H1 (cell line): ENCODE results near the gene NR2E1. TPM values are rescaled to one million over a fixed set of nuclear protein-coding genes. Genes with fewer than 3 reads are reported as not detected.

Experiments
- CTCF ChIA-PET: fragments of 300-600 bp; sonication (Branson Sonifier 250); formaldehyde crosslinking; loops from one replicate; lab custom pipeline; 2021; ENCODE audit not compliant: partially characterized antibody; lab: Charles Lee
- POLR2A ChIA-PET: fragments of 300-600 bp; sonication (Branson Sonifier 250); formaldehyde crosslinking; loops from one replicate; lab custom pipeline; 2021; ENCODE audit warnings: inconsistent platforms; ENCODE audit not compliant: partially characterized antibody; lab: Charles Lee
- DNase-seq, 2 experiments: peaks; one replicate each; pipeline versions ENCODE4 v3.0.0 to v3.0.0-alpha.2; 2010 to 2022; ENCODE audit warnings: low spot score in 2 of 2, low read depth in 1 of 2, mixed read lengths in 1 of 2
- FAIRE-seq: peaks from 2 replicates; lab custom pipeline; 2011; peaks lifted over from hg19 to GRCh38; lab: Jason Lieb, UNC
- H2AFZ ChIP-seq: 2 replicates; pipeline ENCODE4 v1.8.1; 2012; ENCODE audit warnings: low read length, inconsistent platforms
- H2AK5ac ChIP-seq: 2 replicates; pipeline ENCODE4 v1.6.1; 2013; ENCODE audit warnings: low read depth, low read length
- H2BK120ac ChIP-seq: replicated peaks from 2 replicates; pipeline ENCODE3; 2013; ENCODE audit warnings: low read depth, low read length, inconsistent platforms
- H2BK12ac ChIP-seq: 2 replicates; pipeline ENCODE4 v1.6.1; 2013; ENCODE audit warnings: low read depth, low read length
- H2BK15ac ChIP-seq: 2 replicates; pipeline ENCODE4 v1.6.1; 2013; ENCODE audit warnings: low read length
- H2BK20ac ChIP-seq: 2 replicates; pipeline ENCODE4 v1.6.1; 2013; ENCODE audit warnings: low read length
- H2BK5ac ChIP-seq: 2 replicates; pipeline ENCODE4 v1.6.1; 2013; ENCODE audit warnings: low read depth, low read length
- H3K14ac ChIP-seq: 2 replicates; pipeline ENCODE4 v1.6.1; 2013; ENCODE audit warnings: inconsistent platforms; ENCODE audit not compliant: insufficient read length
- H3K18ac ChIP-seq: 2 replicates; pipeline ENCODE4 v1.6.1; 2013; ENCODE audit warnings: low read length; ENCODE audit errors: extremely low read depth
- H3K23ac ChIP-seq: 2 replicates; pipeline ENCODE4 v1.6.1; 2013; ENCODE audit warnings: inconsistent platforms; ENCODE audit not compliant: insufficient read length
- H3K23me2 ChIP-seq: 2 replicates; pipeline ENCODE4 v1.6.1; 2013; ENCODE audit warnings: low read depth, low read length
- H3K27ac ChIP-seq: 2 replicates; pipeline ENCODE4 v1.6.1; 2011; ENCODE audit warnings: low read depth, low read length, inconsistent platforms
- H3K27me3 ChIP-seq, 4 experiments: replicated peaks in 1 of 4; 1 replicate in 1 of 4; 2 replicates in 3 of 4; pipeline versions ENCODE4 v1.6.1 to v1.8.1; 2011 to 2013; ENCODE audit warnings: low read length in 3 of 4, mild to moderate bottlenecking in 3 of 4, inconsistent platforms in 2 of 4, mixed read lengths in 2 of 4, moderate library complexity in 1 of 4; ENCODE audit not compliant: control insufficient read depth in 3 of 4, insufficient read depth in 3 of 4; ENCODE audit errors: extremely low read depth in 1 of 4
- H3K36me3 ChIP-seq, 4 experiments: 2 replicates each; pipeline versions ENCODE4 v1.6.1 to v1.8.1; 2011 to 2013; ENCODE audit warnings: mild to moderate bottlenecking in 4 of 4, low read length in 3 of 4, moderate library complexity in 2 of 4, control low read depth in 1 of 4, inconsistent platforms in 1 of 4; ENCODE audit not compliant: insufficient read depth in 4 of 4, control insufficient read depth in 2 of 4
- H3K4ac ChIP-seq: replicated peaks from 2 replicates; pipeline ENCODE3; 2013; ENCODE audit warnings: low read length, low read depth, mixed read lengths, inconsistent platforms; ENCODE audit not compliant: insufficient read length
- H3K4me1 ChIP-seq, 4 experiments: replicated peaks in 1 of 4; 1 replicate in 1 of 4; 2 replicates in 3 of 4; pipeline versions ENCODE4 v1.6.1 to v1.8.1; 2011 to 2013; ENCODE audit warnings: low read length in 3 of 4, inconsistent platforms in 2 of 4, mixed read lengths in 1 of 4; ENCODE audit not compliant: insufficient read depth in 4 of 4, control insufficient read depth in 3 of 4
- H3K4me2 ChIP-seq, 2 experiments: 2 replicates each; pipeline versions ENCODE4 v1.6.1 to v1.8.1; 2011 to 2013; ENCODE audit warnings: low read depth in 2 of 2, low read length in 2 of 2, control low read depth in 1 of 2, inconsistent platforms in 1 of 2, mild to moderate bottlenecking in 1 of 2; ENCODE audit not compliant: insufficient read depth in 1 of 2
- H3K4me3 ChIP-seq, 4 experiments: fragments of 200-600, 300-600 bp in 1 of 4; sonication (generic), shearing (Covaris generic), sonication (Bioruptor Twin) in 1 of 4; 2 replicates each; pipeline versions ENCODE4 v1.5.1 to v1.8.1; 2011 to 2016; ENCODE audit warnings: low read length in 4 of 4, low read depth in 3 of 4, control low read depth in 2 of 4, inconsistent platforms in 2 of 4, mild to moderate bottlenecking in 2 of 4, mixed read lengths in 1 of 4, moderate library complexity in 1 of 4; ENCODE audit not compliant: insufficient read depth in 2 of 4; ENCODE audit errors: extremely low read depth in 1 of 4
- H3K56ac ChIP-seq: replicated peaks from 2 replicates; pipeline ENCODE3; 2013; ENCODE audit warnings: low read depth, mild to moderate bottlenecking, mixed read lengths, low read length, inconsistent platforms; ENCODE audit not compliant: insufficient read length
- H3K79me1 ChIP-seq: 2 replicates; pipeline ENCODE4 v1.6.1; 2013; ENCODE audit warnings: low read depth, low read length, control low read depth
- H3K79me2 ChIP-seq, 2 experiments: 2 replicates each; pipeline versions ENCODE4 v1.6.1 to v1.8.1; 2012 to 2013; ENCODE audit warnings: low read length in 2 of 2, mild to moderate bottlenecking in 2 of 2, inconsistent platforms in 1 of 2; ENCODE audit not compliant: insufficient read depth in 2 of 2, control insufficient read depth in 1 of 2
- H3K9ac ChIP-seq, 4 experiments: replicated peaks in 1 of 4; 1 replicate in 1 of 4; 2 replicates in 3 of 4; pipeline versions ENCODE4 v1.6.1 to v1.8.1; 2011 to 2013; ENCODE audit warnings: low read depth in 3 of 4, low read length in 3 of 4, control low read depth in 2 of 4, mild to moderate bottlenecking in 2 of 4, moderate library complexity in 2 of 4, inconsistent platforms in 1 of 4; ENCODE audit errors: extremely low read depth in 1 of 4
- H3K9me3 ChIP-seq, 2 experiments: 2 replicates each; pipeline versions ENCODE4 v1.6.1 to v1.8.1; 2012 to 2013; ENCODE audit warnings: mild to moderate bottlenecking in 2 of 2, moderate library complexity in 2 of 2, control low read depth in 1 of 2, inconsistent platforms in 1 of 2, low read depth in 1 of 2, low read length in 1 of 2, mixed read lengths in 1 of 2; ENCODE audit not compliant: insufficient read depth in 2 of 2
- H4K20me1 ChIP-seq, 2 experiments: replicated peaks in 1 of 2; 2 replicates each; pipeline versions ENCODE3 to v1.8.1; 2011 to 2013; ENCODE audit warnings: inconsistent platforms in 2 of 2, low read length in 2 of 2, mild to moderate bottlenecking in 1 of 2; ENCODE audit not compliant: insufficient read depth in 2 of 2, control insufficient read depth in 1 of 2
- H4K5ac ChIP-seq: 2 replicates; pipeline ENCODE4 v1.6.1; 2013; ENCODE audit warnings: low read length, low read depth, mixed read lengths, inconsistent platforms; ENCODE audit not compliant: insufficient read length
- H4K8ac ChIP-seq: 2 replicates; pipeline ENCODE4 v1.8.0; 2013; ENCODE audit warnings: mild to moderate bottlenecking, moderate library complexity, low read length, inconsistent platforms; ENCODE audit not compliant: insufficient read depth; ENCODE audit errors: extremely low read depth
- H4K91ac ChIP-seq: replicated peaks from 2 replicates; pipeline ENCODE3; 2013; ENCODE audit warnings: low read length, mixed read lengths, inconsistent platforms; ENCODE audit not compliant: insufficient read length
- ASH2L ChIP-seq: fragments of 200-600, 300-600 bp; sonication (generic); IDR thresholded peaks from one replicate; pipeline ENCODE4 v1.7.1; 2017; ENCODE audit warnings: low read length
- BCL11A ChIP-seq, 2 experiments: IDR thresholded peaks; one replicate each; pipeline ENCODE4 v1.6.1; 2011; ENCODE audit warnings: low read depth in 2 of 2, low read length in 2 of 2, mild to moderate bottlenecking in 2 of 2
- E2F6 ChIP-seq: IDR thresholded peaks from 2 replicates; pipeline ENCODE4 v1.6.1; 2012; ENCODE audit warnings: inconsistent platforms
- GTF2F1 ChIP-seq: IDR thresholded peaks from 2 replicates; pipeline ENCODE4 v1.6.1; 2012; ENCODE audit warnings: low read depth, low read length, improper control_type of control experiment, borderline replicate concordance
- HDAC2 ChIP-seq, 2 experiments: fragments of 300-600 bp in 1 of 2; sonication (generic) in 1 of 2; IDR thresholded peaks; 2 replicates each; pipeline ENCODE4 v1.6.1; 2011 to 2012; ENCODE audit warnings: low read depth in 2 of 2, low read length in 2 of 2, mild to moderate bottlenecking in 2 of 2, moderate library complexity in 2 of 2, borderline replicate concordance in 1 of 2, inconsistent platforms in 1 of 2
- JUN ChIP-seq: IDR thresholded peaks from 2 replicates; pipeline ENCODE4 v1.6.1; 2011; ENCODE audit warnings: low read depth, mild to moderate bottlenecking, improper control_type of control experiment, low read length
- KDM1A ChIP-seq: fragments of 200-600, 300-600 bp; sonication (generic); IDR thresholded peaks from 2 replicates; pipeline ENCODE4 v1.7.1; 2016; ENCODE audit warnings: mild to moderate bottlenecking, low read length, borderline replicate concordance
- SAP30 ChIP-seq: fragments of 300-600 bp; sonication (generic); IDR thresholded peaks from 2 replicates; pipeline ENCODE4 v1.7.1; 2012; ENCODE audit warnings: low read length, moderate library complexity, mild to moderate bottlenecking, inconsistent platforms; ENCODE audit not compliant: insufficient read depth, insufficient replicate concordance
- SP2 ChIP-seq: IDR thresholded peaks from 2 replicates; pipeline ENCODE4 v1.6.1; 2012; ENCODE audit warnings: mild to moderate bottlenecking, low read length, inconsistent platforms
- SUZ12 ChIP-seq: fragments of 200-600 bp; sonication (generic); IDR thresholded peaks from 2 replicates; pipeline ENCODE4 v1.6.1; 2012; ENCODE audit warnings: mild to moderate bottlenecking, inconsistent platforms, low read length, moderate library complexity, mixed read lengths
- TCF12 ChIP-seq: IDR thresholded peaks from 2 replicates; pipeline ENCODE4 v1.6.1; 2011; ENCODE audit warnings: low read depth, mild to moderate bottlenecking, low read length
- WGBS, 2 experiments: shearing (Covaris generic) in 1 of 2; methylation state at CpG; one replicate each; pipeline versions ENCODE4 v1.1.6 to v1.1.7; 2013 to 2015; ENCODE audit warnings: low lambda C conversion rate in 2 of 2, mixed read lengths in 2 of 2, inconsistent platforms in 1 of 2, low coverage in 1 of 2, missing lambda C conversion rate in 1 of 2; ENCODE audit not compliant: insufficient replicate concordance in 2 of 2, insufficient coverage in 1 of 2, insufficient read length in 1 of 2; ENCODE audit errors: extremely low coverage in 1 of 2, missing lambda C conversion rate in 1 of 2; 5-methylcytosine and 5-hydroxymethylcytosine counted together
- polyA plus RNA-seq, 7 experiments: library from polyadenylated mRNA; depleted of rRNA in 3 of 7; stranded (reverse) in 5 of 7; unstranded in 2 of 7; fragments of >200 nt in 5 of 7; fragments of 200-250 nt in 2 of 7; gene quantifications; 1 replicate in 5 of 7; 2 replicates in 1 of 7; 4 replicates in 1 of 7; pipeline versions ENCODE4 v1.2.1 to v1.2.3, GENCODE V29; 2011 to 2013; ENCODE audit warnings: missing spikeins in 2 of 7, mixed read lengths in 2 of 7
- total RNA-seq: library from RNA; stranded (reverse); fragmentation: NEBNext Ultra II Directional; extraction: Animal tissue kit (Norgen Biotek cat#: 25700); gene quantifications from 2 replicates; pipeline ENCODE4 v1.2.1, GENCODE V29; 2021

Gene NR2E1
- total and polyA plus RNA-seq, 2 of the 8 experiments (the other 6 are each of a cell fraction or from before 2014, with no cell fraction given): not detected

GRCh38 chr6:108123946-108124345 lies 41.9 kb upstream of the NR2E1 start:
- no peak overlapping the region for H4K5ac ChIP-seq
- no peaks in the 10 kb centered on the region for H3K79me2 ChIP-seq
- no peak overlapping the region for H3K56ac ChIP-seq
- H3K27me3 ChIP-seq: peaks cover 60 to 86% (median 82%) of the 10 kb centered on the region in 4 experiments
- H3K4me2 ChIP-seq: peak overlapping the region in 1 of 2 experiments; percentile 16; a peak in 2 of 4 replicates
- no peak overlapping the region for H3K23ac ChIP-seq
- 0 out of 2 replicates have a peak, but pooled peaks cover 2% of the 10 kb centered on the region for H3K79me1 ChIP-seq
- peaks cover 0 to 2% (median 0%) of the 10 kb centered on the region in 4 experiments; a peak in 1 of 8 replicates for H3K36me3 ChIP-seq
- H3K9me3 ChIP-seq: no peaks in the 10 kb centered on the region
- ChIA-PET CTCF (interaction anchor here (0.9 to 2.7 kb wide), 6 partner anchors 9 to 52 kb away, joined by 3 to 10 read pairs (median 6); partner anchors contain the start of gene NR2E1), POLR2A (interaction anchor here (0.7 to 2.2 kb wide), 3 partner anchors 8 to 39 kb away, joined by 3 to 7 read pairs (median 4); no protein-coding TSS in a partner anchor)
- H3K4ac ChIP-seq: no peak overlapping the region
- H3K4me3 ChIP-seq: no peak overlapping the region
- H2AFZ ChIP-seq: no peak overlapping the region
- H3K14ac ChIP-seq: no peak overlapping the region
- no peak overlapping the region for H2BK120ac ChIP-seq
- no peak overlapping the region for H4K91ac ChIP-seq
- WGBS, 2 experiments: 14% methylated on average over 7 of the region's 7 CpGs; no CpG with 5 or more reads in 1 of the 2 experiments
- H3K4me1 ChIP-seq: peaks cover 7 to 13% (median 8%) of the 10 kb centered on the region in 4 experiments
- H4K8ac ChIP-seq: no peak overlapping the region
- no peak overlapping the region for H3K27ac ChIP-seq
- no peak overlapping the region for H3K18ac ChIP-seq
- no peak overlapping the region for H2BK20ac ChIP-seq
- H3K9ac ChIP-seq: no peak overlapping the region
- DNase-seq (peak in 1 of 2 experiments; percentile 55), FAIRE-seq (no peak)
- H2AK5ac ChIP-seq: no peak overlapping the region
- H2BK12ac ChIP-seq: no peak overlapping the region
- no peak overlapping the region for H2BK5ac ChIP-seq
- H2BK15ac ChIP-seq: no peak overlapping the region
- H3K23me2 ChIP-seq: peaks cover 4% of the 10 kb centered on the region; the same call in 1 of the 2 replicates
- H4K20me1 ChIP-seq: peaks cover 5 to 9% of the 10 kb centered on the region in 2 experiments
- no peak for TF ChIP-seq KDM1A
- no peak for TF ChIP-seq SAP30
- no peak for TF ChIP-seq E2F6
- TF ChIP-seq SP2: no peak
- no peak for TF ChIP-seq ASH2L
- no peak for TF ChIP-seq TCF12
- TF ChIP-seq GTF2F1: no peak
- TF ChIP-seq SUZ12: peak; percentile 13; the same call in 1 of the 2 replicates
- TF ChIP-seq BCL11A (IDR thresholded peaks at IDR 0.05; ENCODE audit: low read depth in 2 of 2, low read length in 2 of 2): no peak
- TF ChIP-seq JUN: no peak
- no peak for TF ChIP-seq HDAC2 (IDR thresholded peaks at IDR 0.05; ENCODE audit: borderline replicate concordance in 1 of 2, low read depth in 2 of 2, low read length in 2 of 2)
